ENCODE measurements around the gene PRPF39. TPM values are rescaled to one million over a fixed set of nuclear protein-coding genes. Genes with fewer than 3 reads are reported as not detected.

PRPF39 gene
- polyA plus RNA-seq, 3 donors, result 3.3 to 26.1 (median 5.4) TPM

- TF ChIP-seq CTCF (IDR thresholded peaks at IDR 0.05), result no peak
- no peak for DNase-seq
- Mint-ChIP-seq H3K27ac (no peak overlapping the region), H3K36me3 (peaks cover 12 to 24% of the 10 kb centered on the region in 2 donors), H3K9me3 (peaks cover 0 to 4% (median 0%) of the 10 kb centered on the region in 7 donors), H3K4me3 (no peak overlapping the region), H3K27me3 (ENCODE audit: low read depth in 3 of 3) (no peaks in the 10 kb centered on the region), H3K4me1 (peaks cover 5% of the 10 kb centered on the region)
- Histone ChIP-seq H3K27ac (ENCODE audit: low read depth in 1 of 2, low read length in 2 of 2) (no peak overlapping the region), H3K4me3 (replicated peaks in 1 of 3; ENCODE audit: low read depth in 2 of 3, low read length in 3 of 3) (no peak overlapping the region), H3K9me3 (replicated peaks in 1 of 2; ENCODE audit: control insufficient read depth in 1 of 2, insufficient read depth in 1 of 2, low read length in 2 of 2) (peaks cover 0 to 2% of the 10 kb centered on the region in 2 donors), H3K27me3 (ENCODE audit: control insufficient read depth in 2 of 2, insufficient read depth in 2 of 2, low read length in 2 of 2) (no peaks in the 10 kb centered on the region), H3K79me2 (ENCODE audit: insufficient read depth, low read length) (no peaks in the 10 kb centered on the region), H3K9ac (ENCODE audit: insufficient read depth, low read length, poor library complexity, severe bottlenecking) (no peak overlapping the region), H3K36me3 (replicated peaks in 1 of 2; ENCODE audit: control insufficient read depth in 1 of 2, insufficient read depth in 2 of 2, low read length in 2 of 2) (peaks cover 0 to 23% of the 10 kb centered on the region in 2 donors), H3K4me2 (replicated peaks; ENCODE audit: extremely low read depth, low read length, poor library complexity, severe bottlenecking) (no peak overlapping the region), H3K4me1 (ENCODE audit: control insufficient read depth in 1 of 2, insufficient read depth in 2 of 2, low read length in 2 of 2) (peaks cover 0 to 3% of the 10 kb centered on the region in 2 donors), H2AFZ (ENCODE audit: insufficient read depth, low read depth, low read length, poor library complexity, severe bottlenecking) (no peak overlapping the region), H4K20me1 (ENCODE audit: insufficient read depth, low read length) (no peaks in the 10 kb centered on the region)
- WGBS (ENCODE audit: insufficient coverage), result 100% methylated on average over 1 of the region's 5 CpGs
- intact Hi-C loops (cut with micrococcal nuclease), result no loop called here
Measured at GRCh38 chr14:45044638-45045037, 39.3 kb upstream of the PRPF39 start.

GRCh38 chr14:45048385-45048784 lies 35.5 kb upstream of the PRPF39 start:
- Histone ChIP-seq H3K4me3 (replicated peaks in 1 of 3; ENCODE audit: low read depth in 2 of 3, low read length in 3 of 3) (no peak overlapping the region), H3K36me3 (replicated peaks in 1 of 2; ENCODE audit: control insufficient read depth in 1 of 2, insufficient read depth in 2 of 2, low read length in 2 of 2) (peaks cover 3 to 36% of the 10 kb centered on the region in 2 donors), H3K27ac (ENCODE audit: low read depth in 1 of 2, low read length in 2 of 2) (no peak overlapping the region), H2AFZ (ENCODE audit: insufficient read depth, low read depth, low read length, poor library complexity, severe bottlenecking) (no peak overlapping the region), H3K9ac (ENCODE audit: insufficient read depth, low read length, poor library complexity, severe bottlenecking) (no peak overlapping the region), H3K79me2 (ENCODE audit: insufficient read depth, low read length) (no peaks in the 10 kb centered on the region), H3K4me1 (ENCODE audit: control insufficient read depth in 1 of 2, insufficient read depth in 2 of 2, low read length in 2 of 2) (peaks cover 0 to 3% of the 10 kb centered on the region in 2 donors), H3K4me2 (replicated peaks; ENCODE audit: extremely low read depth, low read length, poor library complexity, severe bottlenecking) (no peak overlapping the region), H3K27me3 (ENCODE audit: control insufficient read depth in 2 of 2, insufficient read depth in 2 of 2, low read length in 2 of 2) (no peaks in the 10 kb centered on the region), H3K9me3 (replicated peaks in 1 of 2; ENCODE audit: control insufficient read depth in 1 of 2, insufficient read depth in 1 of 2, low read length in 2 of 2) (no peaks in the 10 kb centered on the region), H4K20me1 (ENCODE audit: insufficient read depth, low read length) (no peaks in the 10 kb centered on the region)
- no peak overlapping the region for H3K4me3 Mint-ChIP-seq
- no peak overlapping the region for H3K27ac Mint-ChIP-seq
- intact Hi-C loops (cut with micrococcal nuclease), result no loop called here
- H3K36me3 Mint-ChIP-seq, result peaks cover 18 to 34% of the 10 kb centered on the region in 2 donors
- H3K4me1 Mint-ChIP-seq, result peaks cover 5% of the 10 kb centered on the region
- no peak for TF ChIP-seq CTCF (IDR thresholded peaks at IDR 0.05)
- WGBS (ENCODE audit: insufficient coverage), result no CpG with 5 or more reads among the region's 2 CpGs
- no peaks in the 10 kb centered on the region for H3K27me3 Mint-ChIP-seq (ENCODE audit: low read depth in 3 of 3)
- no peak for DNase-seq
- peaks cover 0 to 4% (median 0%) of the 10 kb centered on the region in 7 donors for H3K9me3 Mint-ChIP-seq

All from CD14-positive monocyte (primary cell).